PFSK-1 (cell line): ENCODE measurements around the gene STARD5.

ENCODE experiments used
- POLR2AphosphoS5 ChIP-seq: IDR thresholded peaks from 2 replicates; pipeline ENCODE4 v1.6.1; 2012; ENCODE audit warnings: low read depth, mild to moderate bottlenecking, control low read depth, low read length, moderate library complexity
- REST ChIP-seq, 2 experiments: IDR thresholded peaks; 2 replicates each; pipeline versions ENCODE4 v1.6.1 to v1.8.0; 2011 to 2012; ENCODE audit warnings: low read depth in 2 of 2, low read length in 2 of 2, control low read depth in 1 of 2, inconsistent platforms in 1 of 2, mild to moderate bottlenecking in 1 of 2, moderate library complexity in 1 of 2; ENCODE audit not compliant: insufficient read depth in 1 of 2

GRCh38 chr15:81275711-81276392, 48.1 kb downstream of the STARD5 start:
- TF ChIP-seq REST (IDR thresholded peaks at IDR 0.05; ENCODE audit: insufficient read depth in 1 of 2, low read depth in 2 of 2, low read length in 2 of 2) (no peak), POLR2AphosphoS5 (no peak)
